MCF 10A (cell line): ENCODE measurements around the gene MAGT1. TPM values are rescaled to one million over a fixed set of nuclear protein-coding genes. Genes with fewer than 3 reads are reported as not detected.

Source experiments
- BruUV-seq: library from RNA; stranded (reverse); fragments of 400-500 nt; replicated peaks from 2 replicates; lab custom pipeline; 2021; lab: Mats Ljungman, UMichigan
- CTCF ChIA-PET: fragments of 300-600 bp; sonication (Branson Sonifier 250); formaldehyde crosslinking; extraction: SDS; loops from one replicate; lab custom pipeline; 2021; ENCODE audit warnings: antibody characterized with exemption, inconsistent platforms; lab: Yijun Ruan, JAX
- POLR2A ChIA-PET: fragments of 300-600, 350-650 bp; sonication (Branson Sonifier 250); formaldehyde crosslinking; extraction: SDS; loops from one replicate; lab custom pipeline; 2020; ENCODE audit warnings: antibody characterized with exemption, inconsistent platforms; lab: Yijun Ruan, JAX
- DNase-seq: peaks from one replicate; pipeline ENCODE4 v3.0.0-alpha.2; 2018; ENCODE audit not compliant: unreplicated experiment
- H3K27ac Mint-ChIP-seq: one replicate; pipeline ENCODE4 v1.8.0; 2022; ENCODE audit warnings: mild to moderate bottlenecking, low read depth, mixed read lengths; ENCODE audit not compliant: unreplicated experiment
- H3K27me3 Mint-ChIP-seq: one replicate; pipeline ENCODE4 v1.8.0; 2022; ENCODE audit warnings: mixed read lengths; ENCODE audit not compliant: insufficient read depth, unreplicated experiment
- H3K36me3 Mint-ChIP-seq: one replicate; pipeline ENCODE4 v1.8.0; 2022; ENCODE audit warnings: mild to moderate bottlenecking, moderate library complexity, mixed read lengths; ENCODE audit not compliant: insufficient read depth, unreplicated experiment
- H3K4me1 Mint-ChIP-seq: one replicate; pipeline ENCODE4 v1.8.0; 2022; ENCODE audit warnings: mixed read lengths; ENCODE audit not compliant: insufficient read depth, unreplicated experiment
- H3K4me3 Mint-ChIP-seq: one replicate; pipeline ENCODE4 v1.8.0; 2022; ENCODE audit warnings: mild to moderate bottlenecking, moderate library complexity, mixed read lengths; ENCODE audit not compliant: unreplicated experiment
- H3K9me3 Mint-ChIP-seq: one replicate; pipeline ENCODE4 v1.8.0; 2022; ENCODE audit warnings: mixed read lengths; ENCODE audit not compliant: unreplicated experiment
- intact Hi-C: fragments of 100-400 bp; cut with micrococcal nuclease; formaldehyde crosslinking; loops from 2 replicates; pipeline ENCODE4 v1.14.1; 2022
- total RNA-seq: library from RNA; stranded (reverse); gene quantifications from 2 replicates; pipeline ENCODE4 v1.2.3, GENCODE V29; 2022
- TF ChIP-seq, protein P1 (sequence below): fragments of 200-600 bp; IDR thresholded peaks from one replicate; pipeline ENCODE4 v1.8.0; 2022; ENCODE audit warnings: antibody characterized with exemption, mild to moderate bottlenecking; ENCODE audit not compliant: unreplicated experiment

Gene MAGT1
- total RNA-seq, 1 experiment from 2014 or later: 50.3 TPM

- Mint-ChIP-seq H3K27me3 (no peaks in the 10 kb centered on the region), H3K9me3 (no peaks in the 10 kb centered on the region), H3K4me1 (peaks cover 5% of the 10 kb centered on the region), H3K27ac (no peak overlapping the region), H3K4me3 (no peak overlapping the region), H3K36me3 (no peaks in the 10 kb centered on the region)
- TF ChIP-seq, protein P1, sequence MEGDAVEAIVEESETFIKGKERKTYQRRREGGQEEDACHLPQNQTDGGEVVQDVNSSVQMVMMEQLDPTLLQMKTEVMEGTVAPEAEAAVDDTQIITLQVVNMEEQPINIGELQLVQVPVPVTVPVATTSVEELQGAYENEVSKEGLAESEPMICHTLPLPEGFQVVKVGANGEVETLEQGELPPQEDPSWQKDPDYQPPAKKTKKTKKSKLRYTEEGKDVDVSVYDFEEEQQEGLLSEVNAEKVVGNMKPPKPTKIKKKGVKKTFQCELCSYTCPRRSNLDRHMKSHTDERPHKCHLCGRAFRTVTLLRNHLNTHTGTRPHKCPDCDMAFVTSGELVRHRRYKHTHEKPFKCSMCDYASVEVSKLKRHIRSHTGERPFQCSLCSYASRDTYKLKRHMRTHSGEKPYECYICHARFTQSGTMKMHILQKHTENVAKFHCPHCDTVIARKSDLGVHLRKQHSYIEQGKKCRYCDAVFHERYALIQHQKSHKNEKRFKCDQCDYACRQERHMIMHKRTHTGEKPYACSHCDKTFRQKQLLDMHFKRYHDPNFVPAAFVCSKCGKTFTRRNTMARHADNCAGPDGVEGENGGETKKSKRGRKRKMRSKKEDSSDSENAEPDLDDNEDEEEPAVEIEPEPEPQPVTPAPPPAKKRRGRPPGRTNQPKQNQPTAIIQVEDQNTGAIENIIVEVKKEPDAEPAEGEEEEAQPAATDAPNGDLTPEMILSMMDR: no peak
- POLR2A ChIA-PET: interaction anchor here (0.7 kb wide), 1 partner anchor 23 kb away, joined by 3 read pairs; no protein-coding TSS in a partner anchor
- intact Hi-C loops: no loop called here
- peak; percentile 6 for DNase-seq
- BruUV-seq: no TSS peak
- CTCF ChIA-PET: interaction anchor here (1.2 to 1.7 kb wide), 2 partner anchors 89 to 93 kb away, joined by 3 to 7 read pairs; no protein-coding TSS in a partner anchor
These were observed 41.1 kb upstream of the MAGT1 start for GRCh38 chrX:77936299-77936698.

DNA sequence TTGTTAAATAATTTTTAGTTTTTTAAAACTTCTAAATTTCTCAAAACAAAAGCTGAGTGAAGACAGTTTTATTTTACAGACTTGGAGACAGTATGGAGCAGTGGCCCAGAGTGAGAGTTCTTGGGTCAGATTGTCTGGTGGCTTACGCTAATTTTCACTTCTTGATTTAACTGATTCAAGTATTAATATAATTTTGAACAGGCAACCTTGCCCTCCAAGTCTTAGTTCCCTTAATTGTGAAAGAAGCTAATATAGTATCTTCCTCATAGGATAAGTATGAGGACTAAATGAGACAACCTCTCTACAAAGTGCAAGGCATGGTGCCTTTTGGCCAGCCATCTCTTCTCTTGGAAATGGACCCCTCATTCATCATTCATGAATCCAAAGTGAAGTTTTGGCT is 40.7 kb upstream of the MAGT1 start:
- CTCF ChIA-PET: interaction anchor here (0.5 to 1.7 kb wide), 3 partner anchors 49 to 94 kb away, joined by 3 to 7 read pairs (median 3); no protein-coding TSS in a partner anchor
- TF ChIP-seq, protein P1: no peak
- H3K36me3 Mint-ChIP-seq: no peaks in the 10 kb centered on the region
- no peaks in the 10 kb centered on the region for H3K27me3 Mint-ChIP-seq
- H3K4me3 Mint-ChIP-seq: no peak overlapping the region
- peaks cover 5% of the 10 kb centered on the region for H3K4me1 Mint-ChIP-seq
- H3K27ac Mint-ChIP-seq: no peak overlapping the region
- intact Hi-C loops: no loop called here
- H3K9me3 Mint-ChIP-seq: no peaks in the 10 kb centered on the region
- no peak for DNase-seq
- POLR2A ChIA-PET: no interaction called here
- BruUV-seq: no TSS peak

GRCh38 chrX:77930581-77930980 is 35.3 kb upstream of the MAGT1 start:
- DNase-seq: no peak
- Mint-ChIP-seq H3K4me3 (no peak overlapping the region), H3K27ac (no peak overlapping the region), H3K27me3 (no peaks in the 10 kb centered on the region), H3K4me1 (no peaks in the 10 kb centered on the region), H3K36me3 (no peaks in the 10 kb centered on the region), H3K9me3 (peaks cover 7% of the 10 kb centered on the region)
- no TSS peak for BruUV-seq
- ChIA-PET CTCF (interaction anchor here (1.2 kb wide), 1 partner anchor 94 kb away, joined by 3 read pairs; no protein-coding TSS in a partner anchor), POLR2A (no interaction called here)
- TF ChIP-seq, protein P1: no peak
- intact Hi-C loops: no loop called here

DNA sequence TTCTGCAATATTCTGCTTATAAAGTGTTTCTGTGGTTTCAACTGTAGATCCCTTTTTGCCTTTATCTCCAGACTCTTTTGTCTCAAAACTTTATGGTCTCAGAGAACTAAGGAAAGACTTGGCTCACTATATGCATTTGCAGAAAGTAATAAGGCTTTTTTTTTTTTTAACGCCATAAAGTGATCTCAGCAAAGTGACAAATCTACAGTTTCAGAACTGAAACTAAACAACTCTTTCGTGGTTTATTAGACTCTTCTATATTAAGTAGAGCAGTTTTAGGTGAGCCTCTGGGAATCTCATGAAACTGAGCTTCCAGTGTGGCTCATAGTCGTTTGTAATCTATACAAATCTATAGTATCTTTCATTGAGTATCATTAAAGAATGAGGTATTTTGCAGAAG is 30.5 kb upstream of the MAGT1 start:
- POLR2A ChIA-PET: no interaction called here
- peak overlapping the region; percentile 23 for H3K4me3 Mint-ChIP-seq
- intact Hi-C loops: no loop called here
- BruUV-seq: no TSS peak
- TF ChIP-seq, protein P1: no peak
- CTCF ChIA-PET: interaction anchor here (0.6 kb wide), 1 partner anchor 17 kb away, joined by 6 read pairs; no protein-coding TSS in a partner anchor
- H3K27me3 Mint-ChIP-seq: no peaks in the 10 kb centered on the region
- H3K36me3 Mint-ChIP-seq: no peaks in the 10 kb centered on the region
- H3K27ac Mint-ChIP-seq: no peak overlapping the region
- H3K4me1 Mint-ChIP-seq: no peaks in the 10 kb centered on the region
- peaks cover 13% of the 10 kb centered on the region for H3K9me3 Mint-ChIP-seq
- DNase-seq: no peak
